Activated T-cell treated with anti-CD3 and anti-CD28 coated beads, Interleukin-2, amount 50 U/mL, for 4 hours (primary cell): ENCODE results near the gene MLLT10. TPM values are rescaled to one million over a fixed set of nuclear protein-coding genes. Genes with fewer than 3 reads are reported as not detected.
A peak's percentile ranks its signal among the peaks of the same experiment; 100 is the strongest.
"Not testable (repeated sequence)": the region's sequence is repeated elsewhere in the genome, so short reads cannot be mapped to it uniquely, and the experiment has no call there.

ENCODE experiments used
- ATAC-seq, 2 donors: fragments of 200-7000 bp; cut with Tn5 transposase; one replicate each; pipeline ENCODE4 v1.10.0; 2021
- DNase-seq: peaks from one replicate; pipeline ENCODE4 v3.0.0-alpha.2; 2020
- H3K27me3 Mint-ChIP-seq: one replicate; pipeline ENCODE4 v1.8.0; 2021; ENCODE audit warnings: low read depth, mixed read lengths
- H3K36me3 Mint-ChIP-seq: one replicate; pipeline ENCODE4 v1.8.0; 2022; ENCODE audit warnings: mixed read lengths; ENCODE audit not compliant: insufficient read depth
- H3K4me1 Mint-ChIP-seq: one replicate; pipeline ENCODE4 v1.8.0; 2021; ENCODE audit warnings: low read depth, mixed read lengths
- H3K4me3 Mint-ChIP-seq: one replicate; pipeline ENCODE4 v1.8.0; 2021; ENCODE audit warnings: mild to moderate bottlenecking, moderate library complexity, mixed read lengths
- H3K9me3 Mint-ChIP-seq: one replicate; pipeline ENCODE4 v1.8.0; 2021; ENCODE audit warnings: mixed read lengths
- total RNA-seq, 3 donors: library from RNA; stranded (reverse); gene quantifications; one replicate each; pipeline ENCODE4 v1.2.1, GENCODE V29; 2021

The MLLT10 gene
- total RNA-seq, 3 donors from 2014 or later = 28.6 to 30.6 (median 29.4) TPM

DNA sequence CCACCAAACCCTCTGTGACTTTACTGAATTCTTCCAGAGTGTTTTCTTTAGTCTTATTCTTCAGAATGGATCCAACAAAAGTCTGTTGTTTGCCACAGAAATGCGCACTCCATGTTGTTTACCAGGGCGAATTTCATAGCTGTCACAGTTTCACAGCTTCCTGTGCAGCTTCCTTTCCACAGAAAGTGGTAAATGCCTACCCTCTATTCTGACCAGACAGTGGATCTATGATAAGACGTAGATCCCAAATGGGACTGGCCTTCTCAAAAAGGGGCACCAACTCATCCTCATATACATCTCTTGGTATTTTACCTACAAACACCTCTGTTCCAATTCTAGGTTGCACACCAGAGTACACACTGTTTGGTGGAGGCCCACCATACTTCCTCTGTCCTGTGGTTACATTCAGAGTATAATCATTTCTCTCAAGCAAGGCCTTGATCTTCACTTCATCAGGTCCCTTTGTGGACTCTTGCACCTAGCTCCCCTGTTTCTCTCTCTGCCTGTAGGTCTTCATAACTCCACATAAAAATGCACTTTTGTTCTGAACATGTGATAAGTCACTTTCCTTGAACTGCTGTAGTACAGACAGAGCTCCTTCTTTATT lies 91.7 kb downstream of the MLLT10 start:
- ATAC-seq (no peak), DNase-seq (no peak)
- H3K4me1 Mint-ChIP-seq = peaks cover 16% of the 10 kb centered on the region
- no peaks in the 10 kb centered on the region for H3K9me3 Mint-ChIP-seq
- no peaks in the 10 kb centered on the region for H3K27me3 Mint-ChIP-seq
- peaks cover 42% of the 10 kb centered on the region for H3K36me3 Mint-ChIP-seq
- H3K4me3 Mint-ChIP-seq = no peak overlapping the region

DNA sequence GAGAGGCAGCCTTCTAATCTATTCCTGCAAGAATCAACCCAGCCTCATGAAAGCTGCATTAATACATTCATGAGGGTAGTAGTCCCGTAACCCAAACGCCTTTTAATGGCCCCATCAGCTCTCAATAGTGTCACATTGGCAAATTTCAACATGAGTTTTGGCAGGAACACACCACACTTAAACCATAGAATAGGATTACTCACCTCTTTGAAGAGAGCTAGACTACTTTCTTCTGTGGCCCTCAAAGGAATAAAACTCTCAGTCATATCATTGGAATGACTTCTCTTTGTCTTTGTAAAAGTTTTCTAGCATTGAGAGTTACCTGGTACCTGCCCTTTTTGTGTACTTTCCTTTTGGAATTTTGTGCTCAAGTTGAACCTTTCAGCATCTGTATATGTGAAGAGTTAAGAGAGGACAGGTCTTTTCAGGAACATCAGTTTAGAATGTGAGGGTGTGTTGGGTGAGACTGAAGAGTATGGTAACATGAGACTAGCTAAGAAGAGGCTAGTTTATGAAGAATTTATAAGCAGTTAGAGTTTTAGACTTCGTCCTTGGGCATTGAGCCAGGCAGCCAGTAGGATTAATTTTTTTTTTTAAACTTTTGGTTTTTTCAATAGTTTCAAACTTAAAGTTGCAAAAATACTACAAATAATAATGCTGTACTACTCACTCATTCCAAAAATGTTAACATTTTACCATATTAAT lies 92.6 kb downstream of the MLLT10 start:
- Mint-ChIP-seq H3K4me1 (peaks cover 19% of the 10 kb centered on the region), H3K4me3 (no peak overlapping the region), H3K36me3 (peaks cover 46% of the 10 kb centered on the region), H3K27me3 (no peaks in the 10 kb centered on the region), H3K9me3 (no peaks in the 10 kb centered on the region)
- DNase-seq = no peak
- ATAC-seq = no peak

DNA sequence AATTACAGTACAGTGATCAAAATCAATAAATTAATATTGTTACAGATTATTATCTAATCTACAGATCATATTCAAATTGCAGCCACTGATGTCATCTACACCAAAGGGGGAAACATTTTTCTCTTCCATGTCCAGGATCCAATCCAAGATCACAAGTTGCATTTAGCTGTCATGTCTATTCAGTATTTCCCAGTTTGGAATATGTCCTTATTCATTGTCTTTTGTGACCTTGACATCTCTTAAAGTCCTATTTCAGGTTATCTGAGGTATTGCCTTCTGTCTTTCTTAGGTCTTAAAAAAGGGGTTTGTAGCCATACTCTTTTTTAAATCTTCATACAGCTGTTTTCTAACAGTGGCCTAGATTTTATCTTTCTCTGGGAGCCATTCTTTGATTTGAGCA lies 93.3 kb downstream of the MLLT10 start:
- Mint-ChIP-seq H3K9me3 (no peaks in the 10 kb centered on the region), H3K27me3 (no peaks in the 10 kb centered on the region), H3K4me1 (peaks cover 21% of the 10 kb centered on the region), H3K4me3 (no peak overlapping the region), H3K36me3 (peaks cover 48% of the 10 kb centered on the region)
- ATAC-seq (no peak), DNase-seq (no peak)

DNA sequence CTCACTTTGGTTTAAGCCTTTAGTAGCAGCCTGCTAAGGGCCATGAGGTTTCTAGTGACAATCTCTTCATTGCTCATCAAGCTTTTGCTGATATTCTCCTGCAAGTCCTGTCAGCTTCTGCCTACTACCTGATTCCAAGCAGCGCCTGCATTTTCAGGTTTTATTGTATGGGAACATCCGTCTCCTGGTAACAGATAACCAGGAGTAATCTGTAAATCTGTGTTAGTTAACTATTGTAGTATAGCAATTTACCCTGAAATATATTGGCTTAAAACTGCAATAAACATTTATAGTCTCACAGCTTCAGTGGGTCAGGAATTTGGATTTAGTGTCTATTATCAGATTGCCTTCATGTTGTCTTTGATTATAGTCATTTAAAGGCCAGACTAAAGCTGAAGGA lies 94.0 kb downstream of the MLLT10 start:
- H3K4me3 Mint-ChIP-seq = no peak overlapping the region
- no peaks in the 10 kb centered on the region for H3K9me3 Mint-ChIP-seq
- H3K36me3 Mint-ChIP-seq = peaks cover 48% of the 10 kb centered on the region
- no peak for ATAC-seq
- H3K4me1 Mint-ChIP-seq = peaks cover 21% of the 10 kb centered on the region
- H3K27me3 Mint-ChIP-seq = no peaks in the 10 kb centered on the region
- DNase-seq = no peak

DNA sequence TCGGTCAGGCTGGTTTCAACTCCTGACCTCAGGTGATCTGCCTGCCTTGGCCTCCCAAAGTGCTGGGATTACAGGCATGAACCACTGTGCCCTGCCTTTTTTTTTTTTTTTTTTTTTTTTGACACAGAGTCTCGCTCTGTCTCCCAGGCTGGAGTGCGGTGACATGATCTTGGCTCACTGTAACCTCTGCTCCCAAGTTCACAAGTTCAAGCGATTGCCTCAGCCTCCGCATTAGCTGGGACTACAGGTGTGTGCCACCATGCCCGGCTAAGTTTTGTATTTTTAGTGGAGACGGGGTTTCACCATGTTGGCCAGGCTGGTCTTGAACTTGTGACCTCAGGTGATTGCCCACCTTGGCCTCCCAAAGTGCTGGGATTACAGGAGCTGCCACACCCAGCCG lies 94.6 kb downstream of the MLLT10 start:
- not testable (repeated sequence) for H3K27me3 Mint-ChIP-seq, H3K9me3 Mint-ChIP-seq, ATAC-seq, DNase-seq, H3K4me3 Mint-ChIP-seq
- Mint-ChIP-seq H3K36me3 (peaks cover 48% of the 10 kb centered on the region), H3K4me1 (peaks cover 21% of the 10 kb centered on the region)

DNA sequence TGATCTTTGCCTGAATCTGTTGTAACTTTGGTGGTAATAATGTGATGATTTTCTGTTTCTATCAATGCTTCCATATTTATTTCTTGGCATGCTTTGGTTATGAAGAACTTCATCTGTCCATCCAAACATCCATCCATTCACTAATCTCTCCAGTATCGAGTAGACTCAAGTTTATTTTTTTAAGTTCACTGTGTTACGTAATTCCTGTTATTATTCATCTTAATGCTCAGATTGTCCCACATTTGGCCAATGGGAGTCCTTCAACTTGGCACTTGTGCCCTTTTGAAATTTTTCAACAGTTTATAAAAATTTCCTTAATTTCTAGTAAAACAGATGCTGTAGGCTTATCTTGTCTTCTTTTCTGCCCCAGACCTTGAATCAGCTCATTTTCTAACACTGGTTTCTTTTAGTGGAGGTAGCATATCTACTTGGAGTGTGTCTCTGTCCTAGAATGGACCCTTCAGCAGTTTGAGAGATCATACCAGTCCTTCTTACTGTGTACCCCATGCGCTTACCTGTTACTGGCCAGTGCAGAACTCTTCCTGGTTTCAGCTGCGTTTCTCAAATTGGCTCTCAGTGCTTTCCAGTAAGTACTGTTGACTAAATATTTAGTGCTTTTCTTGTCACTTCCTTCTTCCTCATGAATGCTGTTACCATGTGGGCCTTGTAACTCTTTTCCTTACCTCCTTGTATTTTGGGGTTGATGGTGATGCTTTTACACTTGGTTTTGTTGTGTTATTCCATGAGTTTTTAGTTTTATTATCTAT lies 100.8 kb downstream of the MLLT10 start:
- Mint-ChIP-seq H3K27me3 (no peaks in the 10 kb centered on the region), H3K4me1 (peaks cover 18% of the 10 kb centered on the region), H3K9me3 (no peaks in the 10 kb centered on the region), H3K4me3 (no peak overlapping the region), H3K36me3 (peaks cover 47% of the 10 kb centered on the region)
- ATAC-seq (no peak), DNase-seq (no peak)

DNA sequence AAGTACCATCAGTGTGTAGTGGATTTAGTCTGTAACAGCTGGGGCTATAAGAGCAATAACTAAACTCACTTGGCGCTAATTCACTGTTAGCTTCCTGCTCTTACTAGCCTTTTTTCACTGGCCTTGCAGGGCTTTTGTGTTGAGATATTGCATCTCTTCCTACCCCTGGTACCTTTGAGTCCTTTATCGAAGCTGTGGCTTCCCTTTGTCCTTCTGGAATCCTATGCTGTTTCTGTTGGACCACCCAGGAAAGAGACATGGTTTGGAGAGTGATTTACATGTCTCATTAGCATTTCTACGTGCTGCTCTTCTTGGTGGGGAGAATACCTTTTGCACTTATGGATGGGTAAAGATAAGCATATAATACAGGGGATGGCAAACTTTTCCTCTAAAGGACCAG lies 103.8 kb downstream of the MLLT10 start:
- H3K4me3 Mint-ChIP-seq = no peak overlapping the region
- peaks cover 13% of the 10 kb centered on the region for H3K4me1 Mint-ChIP-seq
- no peaks in the 10 kb centered on the region for H3K27me3 Mint-ChIP-seq
- H3K9me3 Mint-ChIP-seq = no peaks in the 10 kb centered on the region
- no peak for DNase-seq
- H3K36me3 Mint-ChIP-seq = peaks cover 38% of the 10 kb centered on the region
- ATAC-seq = no peak

DNA sequence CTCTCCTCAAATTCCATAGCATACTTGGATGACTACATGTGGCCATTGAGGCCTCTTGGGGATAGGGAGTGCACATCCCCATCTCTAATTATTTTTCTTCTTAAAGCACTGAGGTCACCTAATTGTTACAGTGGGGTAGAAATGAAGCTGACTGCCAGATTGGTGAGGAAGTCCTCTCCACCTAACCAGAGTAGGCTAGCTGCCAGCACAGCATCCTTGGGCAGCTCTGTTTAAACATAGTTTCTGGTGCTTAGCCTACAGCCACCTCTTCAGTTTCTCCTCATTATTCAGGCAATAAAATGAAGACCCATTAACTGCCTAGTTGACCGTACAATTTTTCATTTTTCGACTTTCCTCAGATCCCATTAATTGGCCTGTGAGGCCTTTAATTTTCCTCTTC lies 104.6 kb downstream of the MLLT10 start:
- H3K27me3 Mint-ChIP-seq = no peaks in the 10 kb centered on the region
- peaks cover 38% of the 10 kb centered on the region for H3K36me3 Mint-ChIP-seq
- no peak for ATAC-seq
- no peaks in the 10 kb centered on the region for H3K9me3 Mint-ChIP-seq
- DNase-seq = no peak
- H3K4me1 Mint-ChIP-seq = peaks cover 13% of the 10 kb centered on the region
- H3K4me3 Mint-ChIP-seq = no peak overlapping the region

DNA sequence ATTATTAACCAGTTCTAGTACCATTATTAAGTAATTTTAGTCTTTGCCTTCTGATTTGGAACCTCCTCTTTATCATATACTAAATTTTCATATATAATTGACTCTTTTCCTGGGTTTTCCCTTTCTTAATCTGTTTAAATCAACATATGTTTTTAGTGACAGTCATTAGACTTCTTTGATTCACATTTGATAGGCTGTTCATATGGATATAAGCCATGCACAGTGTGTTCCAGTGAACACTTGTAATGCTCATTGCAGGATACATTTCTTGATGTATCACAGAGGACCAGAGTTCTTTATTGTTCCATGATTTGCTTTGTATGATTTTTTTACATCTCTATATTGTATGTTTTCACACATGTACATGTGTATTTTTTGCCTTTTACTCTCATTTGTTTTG lies 114.0 kb downstream of the MLLT10 start:
- H3K9me3 Mint-ChIP-seq = no peaks in the 10 kb centered on the region
- H3K4me3 Mint-ChIP-seq = no peak overlapping the region
- DNase-seq (no peak), ATAC-seq (no peak)
- H3K27me3 Mint-ChIP-seq = no peaks in the 10 kb centered on the region
- H3K36me3 Mint-ChIP-seq = peaks cover 25% of the 10 kb centered on the region
- H3K4me1 Mint-ChIP-seq = peaks cover 20% of the 10 kb centered on the region

DNA sequence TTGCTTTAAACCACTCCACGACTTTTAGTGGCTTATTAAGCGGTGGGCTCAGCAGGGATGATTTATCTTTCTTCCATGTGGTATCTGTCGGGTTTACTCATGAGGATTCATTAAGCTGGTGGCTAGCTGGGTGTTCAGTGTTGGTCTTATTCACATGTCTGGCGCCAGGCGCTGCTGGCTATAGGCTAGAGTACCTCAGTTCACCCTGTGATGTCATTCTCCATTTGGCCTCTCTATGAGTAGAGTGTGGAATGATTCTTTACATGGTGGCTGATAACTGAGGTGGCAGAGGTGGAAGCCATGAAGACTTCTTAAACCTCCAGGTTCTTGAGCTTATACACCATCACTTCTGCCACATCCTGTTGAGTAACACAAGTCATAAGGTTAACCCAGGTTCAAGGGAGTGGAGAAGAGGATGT lies 115.4 kb downstream of the MLLT10 start:
- Mint-ChIP-seq H3K9me3 (no peaks in the 10 kb centered on the region), H3K36me3 (peaks cover 24% of the 10 kb centered on the region), H3K4me1 (peaks cover 20% of the 10 kb centered on the region), H3K4me3 (no peak overlapping the region), H3K27me3 (no peaks in the 10 kb centered on the region)
- DNase-seq (no peak), ATAC-seq (peak in 1 of 2 donors; percentile 52)

DNA sequence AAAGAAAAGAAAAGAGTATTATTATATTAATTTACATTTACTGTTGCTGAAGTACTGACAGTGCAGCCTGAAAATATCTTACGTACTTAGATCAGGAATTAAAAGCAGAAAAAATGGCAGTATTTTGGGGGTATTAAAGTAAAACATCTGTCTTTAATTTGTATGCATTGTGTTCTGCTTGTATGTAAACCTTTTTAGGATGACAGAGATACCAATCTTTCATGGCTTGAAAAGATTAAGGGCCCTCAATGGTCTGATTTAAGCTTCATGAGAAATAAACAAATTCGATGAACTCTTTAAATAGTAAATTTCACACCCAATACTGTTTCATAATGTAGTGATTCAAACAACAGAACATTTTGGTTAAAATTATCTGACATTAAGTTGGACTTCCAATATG lies 116.3 kb downstream of the MLLT10 start:
- no peak for DNase-seq
- Mint-ChIP-seq H3K36me3 (peaks cover 22% of the 10 kb centered on the region), H3K27me3 (no peaks in the 10 kb centered on the region), H3K4me3 (no peak overlapping the region), H3K9me3 (no peaks in the 10 kb centered on the region), H3K4me1 (peaks cover 20% of the 10 kb centered on the region)
- no peak for ATAC-seq

DNA sequence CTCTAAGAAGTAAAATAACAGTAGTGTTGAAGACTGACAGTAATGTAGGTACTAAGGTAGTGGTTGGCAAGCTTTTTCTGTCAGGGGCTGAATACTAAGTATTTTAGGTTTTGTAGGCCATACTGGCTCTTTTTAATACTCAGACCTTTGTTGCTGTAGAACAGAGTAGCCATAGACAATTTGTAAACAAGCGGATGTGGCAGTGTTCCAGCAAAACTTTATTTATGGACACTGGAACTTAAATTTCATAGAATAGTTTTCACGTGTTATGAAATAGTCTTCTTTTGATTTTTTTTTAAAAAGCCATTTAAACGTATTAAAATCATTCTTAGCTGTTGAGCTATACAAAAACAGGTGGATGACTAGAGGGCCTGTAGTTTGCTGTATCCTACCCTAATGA lies 121.2 kb downstream of the MLLT10 start:
- ATAC-seq = no peak
- no peak for DNase-seq
- H3K4me3 Mint-ChIP-seq = no peak overlapping the region
- no peaks in the 10 kb centered on the region for H3K27me3 Mint-ChIP-seq
- peaks cover 7% of the 10 kb centered on the region for H3K4me1 Mint-ChIP-seq
- peaks cover 4% of the 10 kb centered on the region for H3K36me3 Mint-ChIP-seq
- no peaks in the 10 kb centered on the region for H3K9me3 Mint-ChIP-seq

DNA sequence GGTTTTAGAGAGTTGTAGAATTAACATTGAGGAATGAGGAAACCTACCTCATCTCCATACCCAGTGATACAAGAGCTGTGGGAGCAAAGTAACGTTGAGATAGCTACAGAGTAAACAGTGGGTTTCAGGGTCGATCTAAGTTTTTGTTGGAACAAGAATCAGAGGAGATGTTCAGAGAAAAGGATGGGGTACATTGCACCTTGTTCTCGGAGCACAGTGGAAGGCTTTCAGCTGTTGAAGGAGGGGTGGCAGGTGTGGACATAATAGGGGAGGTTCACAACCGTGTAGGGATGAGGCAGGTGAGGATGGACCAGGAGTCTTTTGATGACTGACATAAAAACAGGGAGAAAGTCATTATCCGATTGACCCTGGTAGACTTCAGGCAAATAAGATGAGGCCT lies 121.7 kb downstream of the MLLT10 start:
- no peaks in the 10 kb centered on the region for H3K9me3 Mint-ChIP-seq
- H3K4me3 Mint-ChIP-seq = no peak overlapping the region
- no peaks in the 10 kb centered on the region for H3K27me3 Mint-ChIP-seq
- DNase-seq = no peak
- peaks cover 4% of the 10 kb centered on the region for H3K36me3 Mint-ChIP-seq
- ATAC-seq = no peak
- peaks cover 7% of the 10 kb centered on the region for H3K4me1 Mint-ChIP-seq

DNA sequence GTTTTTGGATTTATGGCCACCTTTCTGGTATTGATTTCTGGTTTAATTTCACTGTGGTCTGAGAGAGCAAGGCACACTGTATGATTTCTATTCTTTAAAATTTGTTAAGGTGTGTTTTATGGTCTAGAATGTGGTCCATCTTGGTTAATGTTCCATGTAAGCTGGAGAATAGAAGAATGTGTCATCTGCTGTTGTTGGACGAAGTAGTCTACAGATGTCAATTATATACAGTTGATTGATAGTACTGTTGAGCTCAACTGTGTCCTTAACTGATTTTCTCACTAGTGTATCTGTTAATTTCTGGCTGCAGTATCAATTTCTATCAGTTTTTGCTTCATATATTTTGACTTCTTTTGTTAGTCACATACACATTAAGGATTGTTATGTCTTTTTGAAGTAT lies 127.1 kb downstream of the MLLT10 start:
- Mint-ChIP-seq H3K36me3 (peaks cover 8% of the 10 kb centered on the region), H3K9me3 (no peaks in the 10 kb centered on the region), H3K27me3 (no peaks in the 10 kb centered on the region), H3K4me3 (no peak overlapping the region), H3K4me1 (peaks cover 22% of the 10 kb centered on the region)
- no peak for ATAC-seq
- no peak for DNase-seq

DNA sequence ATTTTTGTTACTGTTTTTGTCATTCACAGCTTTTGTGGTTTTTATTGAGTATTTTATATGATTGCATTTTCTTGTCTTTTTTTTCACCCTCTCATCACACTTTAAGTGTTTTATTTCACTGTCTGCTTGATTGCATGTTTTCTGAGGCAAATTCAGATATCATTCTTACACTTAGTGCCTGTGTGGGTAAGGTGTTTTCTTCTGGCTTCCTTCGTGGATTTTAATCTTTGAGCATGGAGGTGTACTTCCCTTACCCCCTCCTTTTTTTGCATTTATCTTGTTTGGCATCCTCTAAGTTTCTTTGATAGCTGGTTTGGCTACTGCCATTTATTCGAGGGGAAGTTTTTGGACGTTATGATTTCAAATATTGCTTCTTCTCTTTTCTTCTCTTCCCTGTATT lies 127.9 kb downstream of the MLLT10 start:
- Mint-ChIP-seq H3K27me3 (no peaks in the 10 kb centered on the region), H3K4me3 (no peak overlapping the region), H3K9me3 (no peaks in the 10 kb centered on the region), H3K36me3 (peaks cover 12% of the 10 kb centered on the region), H3K4me1 (peaks cover 26% of the 10 kb centered on the region)
- DNase-seq = no peak
- no peak for ATAC-seq
